Measurements from ENCODE around the gene PPIL6.

- TF ChIP-seq CTCF (IDR thresholded peaks at IDR 0.05) (no peak), EP300 (IDR thresholded peaks at IDR 0.05) (no peak)
These were observed 67.1 kb downstream of the PPIL6 start for GRCh38 chr6:109373331-109373730.

All from gastroesophageal sphincter (tissue), 3 donors.